ENCODE results near the gene FAF1.
"Not testable (repeated sequence)": the region's sequence is repeated elsewhere in the genome, so short reads cannot be mapped to it uniquely, and the experiment has no call there.

The FAF1 gene

GRCh38 chr1:50847303-50847702 lies 112.8 kb downstream of the FAF1 start:
- no peak for DNase-seq (ENCODE audit: low read depth)

DNA sequence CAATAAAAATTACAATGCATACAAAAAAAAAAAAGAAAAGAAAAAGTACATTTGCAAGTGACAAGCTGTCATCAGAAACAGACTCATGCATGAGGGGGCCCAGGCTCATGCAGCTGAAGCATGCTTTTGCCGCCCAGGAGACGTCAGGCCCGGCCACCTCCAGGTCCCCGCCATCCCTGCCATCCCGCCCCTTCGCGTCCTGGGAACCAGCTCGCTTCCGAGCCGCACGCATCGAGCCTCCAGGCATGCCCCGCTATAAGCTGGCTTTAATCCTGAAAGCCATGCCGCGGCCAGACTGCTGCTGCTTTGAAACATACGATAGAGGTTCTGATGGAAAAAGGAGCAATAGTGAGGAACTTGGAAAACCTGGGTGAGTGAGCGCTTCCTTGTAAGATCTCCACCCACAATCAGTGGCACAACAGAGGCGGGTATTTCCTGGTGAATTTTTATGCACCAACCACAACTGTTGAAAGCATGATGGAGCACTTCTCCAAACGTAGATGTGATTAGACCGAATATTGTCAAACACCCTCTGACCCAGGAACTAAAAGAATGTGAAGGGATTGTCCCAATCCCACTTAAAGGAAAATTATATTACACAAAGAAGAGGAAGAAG lies 113.7 kb downstream of the FAF1 start:
- DNase-seq (ENCODE audit: low read depth) = no peak

DNA sequence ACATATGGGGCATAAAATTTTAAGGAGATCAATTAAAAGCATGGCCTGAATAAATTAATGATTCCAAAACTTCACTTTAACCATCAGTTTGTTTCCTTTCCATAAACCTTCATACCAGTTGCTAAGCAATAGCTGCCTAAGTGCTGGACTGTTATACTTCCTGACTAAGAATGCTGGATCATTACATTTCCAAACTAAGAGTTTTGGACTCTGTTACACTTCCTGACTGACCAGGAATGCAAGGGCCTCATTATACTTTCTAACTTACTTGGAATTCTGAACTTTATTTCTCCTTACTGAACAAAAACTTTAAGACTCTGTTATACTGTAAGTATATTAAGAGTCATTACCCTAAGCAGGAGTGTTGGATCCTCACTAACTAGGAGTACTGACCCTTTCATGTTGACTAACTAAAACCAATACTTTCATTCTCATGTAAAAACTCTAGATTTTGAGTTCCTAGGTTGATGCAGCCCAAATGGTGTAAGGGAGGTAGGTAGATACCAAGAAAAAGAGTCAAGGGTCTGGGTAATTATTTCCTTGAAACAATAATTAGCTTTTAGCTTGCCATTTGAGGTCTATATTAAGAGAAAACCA lies 118.2 kb downstream of the FAF1 start:
- no peak for DNase-seq (ENCODE audit: low read depth)

DNA sequence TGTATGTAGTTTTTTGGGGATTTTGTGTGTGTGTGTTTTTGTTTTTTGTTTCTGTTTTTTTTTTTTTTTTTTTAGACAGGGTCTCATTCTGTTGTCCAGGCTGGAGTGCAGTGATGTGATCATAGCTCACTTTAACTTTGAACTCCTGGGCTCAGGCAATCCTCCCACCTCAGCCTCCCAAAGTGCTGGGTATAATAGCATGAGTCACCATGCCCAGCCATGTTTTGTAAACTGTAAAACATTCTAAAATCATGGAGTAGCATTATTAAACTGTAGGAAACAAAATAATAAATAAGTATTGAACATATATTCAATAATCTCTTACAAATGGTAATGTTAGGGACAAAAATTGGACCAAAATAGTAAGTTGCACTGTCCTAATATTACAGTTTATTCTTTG lies 124.0 kb downstream of the FAF1 start:
- no peak for DNase-seq (ENCODE audit: low read depth)

DNA sequence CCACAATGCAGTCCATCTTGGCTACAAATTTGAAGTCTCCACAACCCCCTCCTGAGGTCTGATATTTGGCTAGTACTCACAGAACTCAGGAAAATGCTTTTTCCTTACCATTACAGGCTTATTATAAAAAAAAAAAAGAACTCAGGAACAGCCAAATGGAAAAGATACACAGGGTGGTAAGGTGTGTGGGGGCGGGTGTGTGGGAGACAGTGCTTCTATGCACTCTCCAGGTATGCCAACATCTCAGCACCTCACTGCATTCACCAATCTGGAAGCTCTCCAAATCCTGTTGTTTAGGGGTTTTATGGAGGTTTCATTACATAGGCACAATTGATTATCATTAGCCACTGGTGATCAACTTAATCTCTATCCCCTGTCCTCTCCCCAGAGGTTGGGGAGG lies 126.9 kb downstream of the FAF1 start:
- no peak for DNase-seq (ENCODE audit: low read depth)

DNA sequence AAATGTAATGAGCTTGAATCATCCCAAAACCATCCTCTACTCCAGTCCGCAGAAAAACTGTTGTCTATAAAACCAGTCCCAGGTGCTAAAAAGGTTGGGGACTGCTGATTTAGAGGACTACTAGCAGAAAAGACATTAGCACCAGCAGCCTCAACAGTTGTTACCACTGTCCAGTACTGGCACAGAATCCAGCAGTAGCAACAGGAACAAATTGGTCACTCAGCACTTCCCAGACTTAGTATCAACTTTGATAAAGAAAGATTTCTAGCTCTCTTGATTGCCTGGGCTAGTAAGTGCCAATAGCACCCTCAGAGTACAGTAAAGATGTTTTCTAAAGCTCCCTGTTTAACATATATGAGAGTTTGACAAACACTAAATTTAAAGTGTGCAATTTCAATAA lies 127.9 kb downstream of the FAF1 start:
- no peak for DNase-seq (ENCODE audit: low read depth)

GRCh38 chr1:50831300-50832061 lies 128.6 kb downstream of the FAF1 start:
- DNase-seq (ENCODE audit: low read depth) = no peak

- no peak for DNase-seq (ENCODE audit: low read depth)
Observed at GRCh38 chr1:50830621-50831020, 129.4 kb downstream of the FAF1 start.

DNA sequence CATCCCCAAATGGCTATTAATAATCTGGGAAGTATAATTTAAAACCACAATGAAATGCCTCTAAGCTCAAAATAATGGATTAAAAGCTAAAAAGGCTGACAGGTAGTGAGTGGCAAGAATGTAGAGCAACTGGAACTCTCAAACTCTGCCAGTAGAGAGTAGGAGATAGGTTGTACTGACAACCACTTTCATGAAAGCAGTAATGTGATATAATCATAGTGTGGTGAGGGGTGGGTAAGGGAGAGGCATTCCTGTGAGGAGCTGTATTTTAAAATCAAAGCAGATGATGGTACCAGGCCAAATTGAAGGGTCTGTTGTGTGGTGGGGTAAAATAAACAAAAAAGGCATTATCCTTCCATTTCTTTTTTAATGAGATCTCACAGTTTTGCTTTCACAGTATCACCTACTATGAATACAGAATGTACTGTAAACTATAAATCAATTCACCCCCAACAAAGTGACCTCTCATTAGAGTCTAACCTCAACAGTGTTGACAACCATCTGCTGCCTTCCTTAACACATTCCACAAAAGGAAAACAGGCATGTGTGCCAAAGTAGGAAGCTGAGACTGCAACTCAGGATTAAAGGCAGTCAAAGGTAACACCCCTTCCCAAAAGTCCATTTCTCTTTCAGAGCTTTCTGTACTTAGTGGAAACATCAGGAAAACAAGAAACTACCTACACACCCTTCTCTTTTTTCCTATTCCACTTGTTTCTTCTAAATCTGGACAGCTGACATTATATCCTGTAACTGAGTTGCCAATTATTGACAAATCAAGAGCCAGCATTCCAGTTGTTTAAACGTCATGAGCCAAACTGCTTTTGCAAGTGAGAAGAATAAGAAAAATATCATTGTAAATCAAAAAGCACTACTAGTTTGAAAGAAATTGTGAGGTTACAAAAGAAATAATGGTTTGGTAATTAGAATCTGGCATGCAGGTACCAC lies 130.8 kb downstream of the FAF1 start:
- DNase-seq (ENCODE audit: low read depth) = no peak

DNA sequence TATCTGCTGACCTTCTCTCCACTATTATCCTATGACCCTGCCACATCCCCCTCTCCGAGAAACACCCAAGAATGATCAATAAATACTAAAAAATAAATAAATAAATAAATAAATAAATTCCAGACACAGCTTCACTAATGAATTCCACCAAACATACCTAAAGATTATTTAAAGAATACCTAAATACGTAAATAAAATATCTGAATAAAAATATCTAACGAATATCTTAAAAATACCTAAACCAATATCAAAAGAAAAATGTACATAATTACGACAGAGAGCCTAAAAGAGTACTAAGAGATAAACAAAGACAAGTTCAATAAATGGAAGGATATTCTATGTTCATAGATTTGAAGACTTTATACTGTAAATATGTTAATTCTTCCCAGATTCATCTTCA lies 132.5 kb downstream of the FAF1 start:
- no peak for DNase-seq (ENCODE audit: low read depth)

DNA sequence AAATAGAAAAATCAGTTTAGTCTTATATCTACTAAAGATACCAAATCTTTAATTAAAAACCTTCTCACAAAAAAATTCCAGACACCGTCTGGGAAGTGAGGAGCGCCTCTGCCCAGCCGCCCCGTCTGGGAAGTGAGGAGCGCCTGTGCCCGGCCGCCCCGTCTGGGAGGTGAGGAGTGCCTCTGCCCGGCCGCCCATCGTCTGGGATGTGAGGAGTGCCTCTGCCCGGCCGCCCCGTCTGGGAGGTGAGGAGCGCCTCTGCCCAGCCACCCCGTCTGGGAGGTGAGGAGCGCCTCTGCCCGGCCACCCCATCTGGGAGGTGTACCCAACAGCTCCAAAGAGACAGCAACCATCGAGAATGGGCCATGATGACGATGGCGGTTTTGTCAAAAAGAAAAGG lies 133.3 kb downstream of the FAF1 start:
- not testable (repeated sequence) for DNase-seq (ENCODE audit: low read depth)

DNA sequence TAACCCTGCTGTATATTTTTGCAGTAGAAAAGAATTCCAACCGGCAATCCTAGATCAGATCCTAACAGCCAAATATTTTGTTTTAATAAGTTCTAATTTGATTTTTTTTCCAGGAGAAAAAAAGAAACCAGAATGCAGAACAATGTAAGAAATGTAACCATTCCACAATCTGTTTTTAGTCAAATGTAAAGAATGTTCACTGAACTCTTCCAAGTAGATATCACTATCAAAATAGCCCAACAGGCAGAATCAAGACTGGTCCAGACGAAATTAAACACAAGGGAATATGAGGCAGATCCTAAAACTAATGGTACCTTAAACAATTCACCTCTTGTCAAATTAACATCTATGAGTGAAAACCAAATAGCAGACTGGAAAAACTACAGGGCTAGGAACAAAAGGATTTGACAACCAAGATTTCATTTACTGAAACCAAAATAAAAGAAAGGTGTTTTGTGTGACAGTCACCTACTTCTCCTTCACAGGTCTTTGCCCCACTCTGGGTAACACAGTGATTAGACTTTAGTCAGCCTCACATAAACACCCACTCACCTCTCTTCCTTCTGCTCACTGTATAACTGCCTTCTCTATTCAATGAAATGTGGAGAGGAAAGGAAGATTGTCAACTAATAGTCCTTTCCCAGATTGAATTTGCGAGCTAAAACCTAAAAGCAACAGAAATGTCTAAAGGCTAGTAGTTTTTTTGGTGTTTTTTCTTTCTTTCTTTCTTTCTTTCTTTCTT lies 137.9 kb downstream of the FAF1 start:
- DNase-seq (ENCODE audit: low read depth) = no peak

DNA sequence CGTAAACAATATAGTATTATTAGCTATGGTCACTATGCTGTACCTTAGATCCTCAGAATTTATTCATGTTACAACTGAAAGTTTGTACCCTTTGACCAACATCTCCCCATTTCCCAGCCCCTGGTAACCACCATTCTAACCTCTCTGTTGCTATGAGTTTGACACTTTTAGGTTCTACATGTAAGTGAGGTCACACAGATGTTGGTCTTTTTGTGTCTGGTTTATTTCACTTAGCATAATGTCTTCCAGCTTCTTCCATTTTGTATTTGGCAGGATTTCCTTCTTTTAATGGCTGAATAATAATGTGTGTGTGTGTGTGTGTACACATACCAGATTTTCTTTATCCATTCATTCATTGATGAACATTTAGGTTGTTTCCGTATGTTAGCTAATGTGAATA lies 139.5 kb downstream of the FAF1 start:
- no peak for DNase-seq (ENCODE audit: low read depth)

- DNase-seq (ENCODE audit: low read depth) = no peak
Observed at GRCh38 chr1:50812346-50812745, 147.7 kb downstream of the FAF1 start.

DNA sequence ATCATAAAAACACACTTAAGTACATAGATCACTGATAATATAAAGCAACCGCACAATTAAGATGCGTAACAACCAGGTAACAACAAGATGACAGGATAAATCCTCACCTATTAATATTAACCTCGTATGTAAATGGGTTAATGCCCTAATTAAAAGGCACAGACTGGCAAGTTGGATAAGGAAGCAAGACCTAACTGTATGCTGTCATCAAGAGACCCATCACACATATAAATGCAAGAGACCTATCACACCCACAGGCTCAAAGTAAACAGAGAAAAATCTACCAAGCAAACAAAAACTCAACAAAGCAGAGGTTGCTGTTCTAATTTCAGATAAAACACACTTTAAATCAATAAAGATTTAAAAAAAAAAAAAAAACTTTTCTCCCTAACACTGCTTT lies 151.8 kb downstream of the FAF1 start:
- no peak for DNase-seq (ENCODE audit: low read depth)

DNA sequence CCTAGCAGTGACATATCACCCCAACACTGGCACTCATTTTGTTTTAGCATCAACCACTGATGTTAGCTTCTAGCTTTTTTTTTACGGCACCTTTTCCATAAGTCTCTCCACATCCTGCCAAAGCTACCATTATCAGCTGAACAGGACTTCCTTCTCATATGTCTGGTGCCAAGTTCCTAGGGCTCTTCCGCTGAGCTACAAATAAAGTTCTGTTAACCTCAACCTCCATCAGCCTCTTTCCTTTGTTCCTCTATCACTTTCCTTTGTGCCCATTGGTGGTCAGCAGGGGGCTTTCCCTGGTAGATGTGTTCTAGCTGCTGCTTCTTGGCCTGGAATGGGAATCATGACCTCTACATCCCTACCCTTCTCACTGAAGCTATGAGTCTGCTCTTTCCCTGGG lies 163.8 kb downstream of the FAF1 start:
- DNase-seq (ENCODE audit: low read depth) = no peak

- no peak for DNase-seq (ENCODE audit: low read depth)
Observed at GRCh38 chr1:50793521-50793920, 166.5 kb downstream of the FAF1 start.

DNA sequence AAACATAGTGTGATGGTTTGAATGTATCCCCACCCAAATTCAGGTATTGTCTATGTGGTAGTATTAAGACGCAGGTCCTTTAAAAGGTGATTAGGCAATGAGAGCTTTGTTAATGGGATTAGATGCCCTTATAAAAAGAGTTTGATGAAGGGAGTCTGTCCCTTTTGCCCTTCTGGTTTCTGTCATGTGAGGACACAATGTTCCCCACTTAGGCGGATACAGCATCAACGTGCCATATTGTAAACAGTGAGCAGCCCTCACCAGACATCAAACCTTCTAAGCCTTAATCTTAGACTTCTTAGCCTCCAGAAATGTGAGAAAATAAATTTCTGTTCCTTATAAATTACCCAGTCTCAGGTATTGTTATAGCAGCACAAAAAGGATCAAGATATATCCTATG lies 172.8 kb downstream of the FAF1 start:
- DNase-seq (ENCODE audit: low read depth) = no peak

DNA sequence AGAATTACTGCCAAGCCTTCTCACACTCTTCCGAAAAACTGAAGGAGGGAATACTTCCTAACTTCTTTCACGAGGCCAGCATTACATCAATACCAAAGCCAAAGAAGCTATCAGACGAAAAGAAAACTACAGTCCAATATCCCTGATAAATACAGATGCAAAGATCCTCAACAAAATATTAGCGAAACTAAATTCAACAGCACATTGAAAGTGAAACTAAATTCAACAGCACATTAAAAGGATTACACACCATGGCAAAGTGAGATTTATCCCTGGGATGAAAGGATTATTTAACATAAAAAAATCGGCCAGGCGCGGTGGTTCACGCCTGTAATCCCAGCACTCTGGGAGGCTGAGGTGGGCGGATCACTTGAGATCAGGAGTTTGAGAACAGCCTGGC lies 176.8 kb downstream of the FAF1 start:
- DNase-seq (ENCODE audit: low read depth) = no peak

- DNase-seq (ENCODE audit: low read depth) = no peak
Observed at GRCh38 chr1:50780797-50781196, 179.3 kb downstream of the FAF1 start.

GRCh38 chr1:50779801-50780200 lies 180.3 kb downstream of the FAF1 start:
- no peak for DNase-seq (ENCODE audit: low read depth)

GRCh38 chr1:50775740-50776139 lies 184.3 kb downstream of the FAF1 start:
- no peak for DNase-seq (ENCODE audit: low read depth)
